Measurements from ENCODE around the gene BBOF1. TPM values are rescaled to one million over a fixed set of nuclear protein-coding genes. Genes with fewer than 3 reads are reported as not detected.

Gene BBOF1
- total RNA-seq, 1 donor from 2014 or later = 9.3 TPM

DNA sequence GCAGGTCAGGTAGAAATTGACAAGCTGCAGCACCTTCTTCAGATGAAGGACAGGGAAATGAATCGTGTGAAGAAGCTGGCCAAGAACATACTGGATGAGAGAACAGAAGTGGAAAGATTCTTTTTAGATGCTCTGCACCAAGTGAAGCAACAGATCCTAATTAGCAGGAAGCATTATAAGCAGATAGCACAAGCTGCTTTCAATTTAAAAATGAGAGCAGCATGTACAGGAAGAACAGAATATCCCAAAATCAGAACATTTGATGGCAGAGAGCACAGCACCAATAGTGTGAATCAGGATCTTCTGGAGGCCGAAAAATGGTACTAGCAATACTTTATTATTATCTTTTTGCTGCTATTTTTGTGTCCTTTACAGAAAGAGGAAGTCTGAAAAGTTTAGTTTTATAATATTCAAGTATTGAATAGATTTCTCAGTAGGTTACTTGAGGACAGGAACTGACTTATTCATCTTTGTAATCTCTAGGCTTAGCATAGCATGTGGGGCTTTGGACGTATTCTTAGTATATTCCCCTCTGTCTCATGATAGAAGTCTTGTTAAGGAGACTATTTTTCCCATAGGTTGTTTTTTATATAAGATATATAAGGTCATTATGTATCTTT, 30.8 kb downstream of the BBOF1 start:
- Mint-ChIP-seq H3K36me3 (ENCODE audit: low read depth) (peaks cover 3% of the 10 kb centered on the region), H3K4me3 (ENCODE audit: unreplicated experiment) (no peak overlapping the region), H3K4me1 (ENCODE audit: low read depth) (no peaks in the 10 kb centered on the region), H3K27me3 (ENCODE audit: low read depth) (no peaks in the 10 kb centered on the region), H3K9me3 (ENCODE audit: low read depth) (no peaks in the 10 kb centered on the region), H3K27ac (ENCODE audit: unreplicated experiment) (no peak overlapping the region)
- no peak for DNase-seq (ENCODE audit: low spot score)
- TF ChIP-seq, protein P1, sequence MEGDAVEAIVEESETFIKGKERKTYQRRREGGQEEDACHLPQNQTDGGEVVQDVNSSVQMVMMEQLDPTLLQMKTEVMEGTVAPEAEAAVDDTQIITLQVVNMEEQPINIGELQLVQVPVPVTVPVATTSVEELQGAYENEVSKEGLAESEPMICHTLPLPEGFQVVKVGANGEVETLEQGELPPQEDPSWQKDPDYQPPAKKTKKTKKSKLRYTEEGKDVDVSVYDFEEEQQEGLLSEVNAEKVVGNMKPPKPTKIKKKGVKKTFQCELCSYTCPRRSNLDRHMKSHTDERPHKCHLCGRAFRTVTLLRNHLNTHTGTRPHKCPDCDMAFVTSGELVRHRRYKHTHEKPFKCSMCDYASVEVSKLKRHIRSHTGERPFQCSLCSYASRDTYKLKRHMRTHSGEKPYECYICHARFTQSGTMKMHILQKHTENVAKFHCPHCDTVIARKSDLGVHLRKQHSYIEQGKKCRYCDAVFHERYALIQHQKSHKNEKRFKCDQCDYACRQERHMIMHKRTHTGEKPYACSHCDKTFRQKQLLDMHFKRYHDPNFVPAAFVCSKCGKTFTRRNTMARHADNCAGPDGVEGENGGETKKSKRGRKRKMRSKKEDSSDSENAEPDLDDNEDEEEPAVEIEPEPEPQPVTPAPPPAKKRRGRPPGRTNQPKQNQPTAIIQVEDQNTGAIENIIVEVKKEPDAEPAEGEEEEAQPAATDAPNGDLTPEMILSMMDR (IDR thresholded peaks at IDR 0.05) = no peak

GRCh38 chr14:74062809-74063150, 43.6 kb downstream of the BBOF1 start:
- no peak overlapping the region for H3K27ac Mint-ChIP-seq (ENCODE audit: unreplicated experiment)
- TF ChIP-seq, protein P1 (IDR thresholded peaks at IDR 0.05) = no peak
- H3K27me3 Mint-ChIP-seq (ENCODE audit: low read depth) = no peaks in the 10 kb centered on the region
- no peak for DNase-seq (ENCODE audit: low spot score)
- peaks cover 12% of the 10 kb centered on the region for H3K36me3 Mint-ChIP-seq (ENCODE audit: low read depth)
- H3K9me3 Mint-ChIP-seq (ENCODE audit: low read depth) = no peaks in the 10 kb centered on the region
- H3K4me1 Mint-ChIP-seq (ENCODE audit: low read depth) = peaks cover 8% of the 10 kb centered on the region
- H3K4me3 Mint-ChIP-seq (ENCODE audit: unreplicated experiment) = no peak overlapping the region

DNA sequence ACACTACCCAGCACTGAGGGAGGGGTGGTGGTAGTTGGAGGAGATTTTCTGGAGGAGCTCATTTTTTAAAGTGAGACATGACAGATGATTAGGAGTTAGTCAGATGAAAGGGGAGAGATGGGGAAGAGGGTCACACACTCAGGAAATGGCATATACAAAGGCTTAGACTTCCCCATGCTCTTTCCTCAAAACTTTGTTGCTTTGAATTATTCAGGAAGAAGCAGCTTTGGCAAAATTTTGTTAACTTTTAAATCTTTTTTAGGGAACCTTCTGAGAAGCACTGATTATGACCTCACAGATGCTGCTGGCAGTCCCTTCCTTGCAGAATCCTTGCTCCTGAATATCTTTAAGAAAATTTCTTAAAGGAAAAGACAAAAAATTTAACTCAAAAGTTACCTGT, 45.3 kb downstream of the BBOF1 start:
- DNase-seq (ENCODE audit: low spot score) = no peak
- TF ChIP-seq, protein P1 (IDR thresholded peaks at IDR 0.05) = no peak
- Mint-ChIP-seq H3K4me3 (ENCODE audit: unreplicated experiment) (no peak overlapping the region), H3K27ac (ENCODE audit: unreplicated experiment) (no peak overlapping the region), H3K9me3 (ENCODE audit: low read depth) (no peaks in the 10 kb centered on the region), H3K4me1 (ENCODE audit: low read depth) (peaks cover 8% of the 10 kb centered on the region), H3K27me3 (ENCODE audit: low read depth) (no peaks in the 10 kb centered on the region), H3K36me3 (ENCODE audit: low read depth) (peaks cover 12% of the 10 kb centered on the region)

DNA sequence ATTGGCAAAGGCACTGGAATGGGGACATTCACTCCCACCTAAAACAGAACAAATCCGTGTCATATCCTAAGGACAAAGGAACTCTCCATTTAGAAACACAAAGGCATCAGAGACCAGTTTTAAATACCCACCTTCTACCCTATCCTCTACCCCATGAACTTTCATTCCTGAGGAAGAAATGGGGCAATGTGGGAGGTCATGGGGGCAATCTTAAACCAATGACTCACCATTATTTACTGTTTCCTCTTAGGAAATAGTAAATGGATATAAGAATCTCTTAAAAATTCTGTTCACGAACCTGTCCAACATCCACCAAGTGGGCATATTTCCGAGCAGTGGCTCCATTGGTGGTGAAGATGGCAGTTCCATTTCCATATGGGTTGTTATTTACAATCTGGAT, 45.7 kb downstream of the BBOF1 start:
- TF ChIP-seq, protein P1 (IDR thresholded peaks at IDR 0.05) = no peak
- peaks cover 12% of the 10 kb centered on the region for H3K36me3 Mint-ChIP-seq (ENCODE audit: low read depth)
- H3K4me3 Mint-ChIP-seq (ENCODE audit: unreplicated experiment) = no peak overlapping the region
- H3K4me1 Mint-ChIP-seq (ENCODE audit: low read depth) = peaks cover 8% of the 10 kb centered on the region
- DNase-seq (ENCODE audit: low spot score) = no peak
- H3K27ac Mint-ChIP-seq (ENCODE audit: unreplicated experiment) = no peak overlapping the region
- H3K27me3 Mint-ChIP-seq (ENCODE audit: low read depth) = no peaks in the 10 kb centered on the region
- H3K9me3 Mint-ChIP-seq (ENCODE audit: low read depth) = no peaks in the 10 kb centered on the region

DNA sequence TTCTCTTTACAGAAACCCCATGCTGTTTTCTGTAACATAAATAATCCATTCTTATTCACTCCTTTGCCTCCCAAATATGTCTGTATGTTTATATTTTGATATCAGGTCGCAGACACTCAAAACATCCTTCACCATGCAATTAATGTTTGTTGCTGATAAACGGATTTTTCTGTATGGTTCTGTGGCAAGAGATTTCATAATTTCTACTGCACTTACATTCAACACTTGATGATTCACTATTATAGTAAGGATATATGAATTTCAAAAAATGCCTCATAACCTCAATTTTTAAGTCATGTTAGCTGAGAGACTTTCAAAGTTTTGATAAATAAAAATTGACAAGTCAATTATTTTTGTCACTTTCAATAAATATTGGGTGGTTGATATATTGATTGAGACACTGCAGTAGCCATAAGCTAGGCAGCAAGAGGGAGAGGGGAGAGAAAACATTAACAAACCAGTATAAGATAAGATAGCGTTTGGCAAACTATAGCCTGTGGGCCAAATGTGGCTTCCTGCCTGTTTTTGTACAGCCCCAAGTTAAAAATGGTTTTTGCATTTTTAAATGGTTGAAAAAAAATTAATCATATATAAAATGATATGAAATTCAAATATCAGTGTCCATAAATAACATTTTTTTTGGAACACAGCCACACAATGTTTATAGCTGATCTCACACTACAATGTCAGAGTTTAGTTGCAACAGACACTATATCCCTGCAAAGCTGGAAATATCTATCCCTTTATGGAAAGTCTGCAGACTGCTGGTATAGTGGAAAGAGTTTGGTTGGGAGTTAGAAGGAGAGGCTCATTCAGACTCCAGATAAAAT, 46.8 kb downstream of the BBOF1 start:
- DNase-seq (ENCODE audit: low spot score) = no peak
- Mint-ChIP-seq H3K4me1 (ENCODE audit: low read depth) (peaks cover 8% of the 10 kb centered on the region), H3K27ac (ENCODE audit: unreplicated experiment) (no peak overlapping the region), H3K9me3 (ENCODE audit: low read depth) (no peaks in the 10 kb centered on the region), H3K27me3 (ENCODE audit: low read depth) (no peaks in the 10 kb centered on the region), H3K36me3 (ENCODE audit: low read depth) (peaks cover 8% of the 10 kb centered on the region), H3K4me3 (ENCODE audit: unreplicated experiment) (no peak overlapping the region)
- TF ChIP-seq, protein P1 (IDR thresholded peaks at IDR 0.05) = no peak
